ENCODE measurements around the gene NDUFS2. TPM values are rescaled to one million over a fixed set of nuclear protein-coding genes. Genes with fewer than 3 reads are reported as not detected.

NDUFS2 gene
- total RNA-seq, 1 experiment from 2014 or later, result 175 TPM

Other genes starting within 250 kb of the NDUFS2 start
- gene ITLN2, start 247.6 kb upstream of the NDUFS2 start, total RNA-seq (2014; rRNA removed; shearing (Covaris generic)), result not detected in 2 replicates
- 20.7 and 23.7 TPM in 2 replicates for gene F11R, start 181.2 kb upstream of the NDUFS2 start, total RNA-seq (2014; rRNA removed; shearing (Covaris generic))
- 29.8 and 37.6 TPM in 2 replicates for gene TSTD1, start 163.4 kb upstream of the NDUFS2 start, total RNA-seq (2014; rRNA removed; shearing (Covaris generic))
- gene USF1, start 156.4 kb upstream of the NDUFS2 start, total RNA-seq (2014; rRNA removed; shearing (Covaris generic)), result 49.2 and 51.2 TPM in 2 replicates
- 0.45 TPM in 1 of 2 replicates, not detected in the other for gene ARHGAP30, start 132.5 kb upstream of the NDUFS2 start, total RNA-seq (2014; rRNA removed; shearing (Covaris generic))
- 0.55 and 1.0 TPM in 2 replicates for gene NECTIN4, start 112.8 kb upstream of the NDUFS2 start, total RNA-seq (2014; rRNA removed; shearing (Covaris generic))
- 3.6 and 5.3 TPM in 2 replicates for gene KLHDC9, start 104.0 kb upstream of the NDUFS2 start, total RNA-seq (2014; rRNA removed; shearing (Covaris generic))
- 186 and 200 TPM in 2 replicates for gene PFDN2, start 84.3 kb upstream of the NDUFS2 start, total RNA-seq (2014; rRNA removed; shearing (Covaris generic))
- gene NIT1, start 84.3 kb upstream of the NDUFS2 start, total RNA-seq (2014; rRNA removed; shearing (Covaris generic)), result 44.3 and 60.6 TPM in 2 replicates
- gene DEDD, start 69.7 kb upstream of the NDUFS2 start, total RNA-seq (2014; rRNA removed; shearing (Covaris generic)), result 34.2 and 36.2 TPM in 2 replicates
- gene UFC1, start 48.4 kb upstream of the NDUFS2 start, total RNA-seq (2014; rRNA removed; shearing (Covaris generic)), result 124 and 143 TPM in 2 replicates
- 17.7 and 18.8 TPM in 2 replicates for gene USP21, start 42.9 kb upstream of the NDUFS2 start, total RNA-seq (2014; rRNA removed; shearing (Covaris generic))
- 27.1 and 27.3 TPM in 2 replicates for gene PPOX, start 35.9 kb upstream of the NDUFS2 start, total RNA-seq (2014; rRNA removed; shearing (Covaris generic))
- gene B4GALT3, start 24.9 kb upstream of the NDUFS2 start, total RNA-seq (2014; rRNA removed; shearing (Covaris generic)), result 68.2 and 73.4 TPM in 2 replicates
- under 0.01 and 0.14 TPM in 2 replicates for gene ADAMTS4, start 3.3 kb upstream of the NDUFS2 start, total RNA-seq (2014; rRNA removed; shearing (Covaris generic))
- not detected in 2 replicates for gene FCER1G, start 12.9 kb downstream of the NDUFS2 start, total RNA-seq (2014; rRNA removed; shearing (Covaris generic))
- gene APOA2, start 21.3 kb downstream of the NDUFS2 start, total RNA-seq (2014; rRNA removed; shearing (Covaris generic)), result not detected in 2 replicates
- 8.3 and 9.1 TPM in 2 replicates for gene TOMM40L, start 23.7 kb downstream of the NDUFS2 start, total RNA-seq (2014; rRNA removed; shearing (Covaris generic))
- gene NR1I3, start 35.8 kb downstream of the NDUFS2 start, total RNA-seq (2014; rRNA removed; shearing (Covaris generic)), result not detected in 2 replicates
- gene PCP4L1, start 56.4 kb downstream of the NDUFS2 start, total RNA-seq (2014; rRNA removed; shearing (Covaris generic)), result not detected in 2 replicates
- gene MPZ, start 107.6 kb downstream of the NDUFS2 start, total RNA-seq (2014; rRNA removed; shearing (Covaris generic)), result 54.3 and 54.9 TPM in 2 replicates
- 67.9 and 70.4 TPM in 2 replicates for gene SDHC, start 112.0 kb downstream of the NDUFS2 start, total RNA-seq (2014; rRNA removed; shearing (Covaris generic))
- gene CFAP126, start 165.5 kb downstream of the NDUFS2 start, total RNA-seq (2014; rRNA removed; shearing (Covaris generic)), result not detected in 2 replicates